Measurements from ENCODE around the gene DCTN4.

DCTN4 gene

GRCh38 chr5:150731669-150732242 is 27.1 kb downstream of the DCTN4 start:
- TF ChIP-seq CTCF (IDR thresholded peaks at IDR 0.05; ENCODE audit: borderline replicate concordance, control extremely low read depth, extremely low read depth, insufficient read depth, missing control alignments) = no peak
- in situ Hi-C loops (cut with MboI; ENCODE audit: low sequenced_read_pairs, unreplicated experiment) = no loop called here
- no peak for DNase-seq (ENCODE audit: low spot score)

- DNase-seq (ENCODE audit: low spot score) = no peak
- TF ChIP-seq CTCF (IDR thresholded peaks at IDR 0.05; ENCODE audit: borderline replicate concordance, control extremely low read depth, extremely low read depth, insufficient read depth, missing control alignments) = no peak
- in situ Hi-C loops (cut with MboI; ENCODE audit: low sequenced_read_pairs, unreplicated experiment) = no loop called here
Measured at GRCh38 chr5:150729859-150730258, 29.0 kb downstream of the DCTN4 start.

GRCh38 chr5:150723845-150724244 is 35.0 kb downstream of the DCTN4 start:
- no peak for TF ChIP-seq CTCF (IDR thresholded peaks at IDR 0.05; ENCODE audit: borderline replicate concordance, control extremely low read depth, extremely low read depth, insufficient read depth, missing control alignments)
- no peak for DNase-seq (ENCODE audit: low spot score)
- in situ Hi-C loops (cut with MboI; ENCODE audit: low sequenced_read_pairs, unreplicated experiment) = no loop called here

DNA sequence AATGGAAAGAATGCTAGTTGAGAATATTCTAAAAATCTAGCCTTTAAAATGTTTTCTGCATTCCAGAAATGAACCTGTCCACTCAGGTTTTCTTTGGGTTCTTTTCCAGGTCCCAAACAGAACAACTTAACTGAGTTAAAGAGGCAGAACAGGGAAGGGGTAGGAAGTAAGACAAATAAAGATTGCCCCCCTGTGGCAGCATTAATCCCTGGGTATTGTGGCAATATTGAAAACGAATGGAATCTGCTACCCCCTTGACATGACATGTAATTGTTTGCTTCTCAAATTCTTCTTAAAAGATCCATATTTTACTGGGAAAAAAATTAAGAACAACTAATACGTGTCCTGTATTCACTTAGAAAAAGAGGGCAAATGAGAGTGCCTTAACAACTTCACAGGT is 48.7 kb downstream of the DCTN4 start:
- no peak for TF ChIP-seq CTCF (IDR thresholded peaks at IDR 0.05; ENCODE audit: borderline replicate concordance, control extremely low read depth, extremely low read depth, insufficient read depth, missing control alignments)
- DNase-seq (ENCODE audit: low spot score) = no peak
- in situ Hi-C loops (cut with MboI; ENCODE audit: low sequenced_read_pairs, unreplicated experiment) = no loop called here

DNA sequence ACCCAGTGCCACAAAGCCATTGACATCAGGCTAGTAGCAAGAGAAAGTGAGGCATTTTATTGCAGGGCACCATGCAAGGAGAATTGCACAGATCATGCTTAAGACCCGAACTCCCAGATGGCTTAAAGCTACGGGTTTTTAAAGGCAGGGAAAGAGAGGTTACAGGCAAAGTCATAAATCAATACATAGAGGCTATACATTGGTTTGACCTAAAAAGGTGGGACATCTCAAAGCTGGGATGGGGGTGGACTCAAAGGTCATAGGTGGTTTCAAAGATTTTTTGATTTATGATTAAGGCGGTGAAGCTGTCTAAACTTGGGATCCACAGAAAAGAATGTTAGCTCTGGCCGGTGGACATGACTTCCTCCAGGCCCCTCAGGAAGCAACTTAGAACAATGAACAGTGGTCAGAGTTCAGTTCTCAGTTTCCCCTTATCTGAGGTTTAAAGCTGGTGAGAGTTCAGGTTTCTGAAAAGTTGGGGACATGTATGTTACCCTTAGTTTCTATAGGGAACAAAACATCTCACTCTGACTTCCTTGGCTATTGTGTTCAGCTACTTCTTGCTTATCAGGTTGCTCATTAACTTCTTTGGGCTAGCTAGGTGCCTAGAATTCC is 51.9 kb downstream of the DCTN4 start:
- DNase-seq (ENCODE audit: low spot score) = no peak
- TF ChIP-seq CTCF (IDR thresholded peaks at IDR 0.05; ENCODE audit: borderline replicate concordance, control extremely low read depth, extremely low read depth, insufficient read depth, missing control alignments) = no peak
- in situ Hi-C loops (cut with MboI; ENCODE audit: low sequenced_read_pairs, unreplicated experiment) = no loop called here

- in situ Hi-C loops (cut with MboI; ENCODE audit: low sequenced_read_pairs, unreplicated experiment) = no loop called here
- no peak for DNase-seq (ENCODE audit: low spot score)
- TF ChIP-seq CTCF (IDR thresholded peaks at IDR 0.05; ENCODE audit: borderline replicate concordance, control extremely low read depth, extremely low read depth, insufficient read depth, missing control alignments) = no peak
Measured at GRCh38 chr5:150703762-150704161, 55.1 kb downstream of the DCTN4 start.
